Gastrocnemius medialis (tissue), 4 donors: ENCODE data around the gene MLYCD. TPM values are rescaled to one million over a fixed set of nuclear protein-coding genes. Genes with fewer than 3 reads are reported as not detected.
A peak's percentile ranks its signal among the peaks of the same experiment; 100 is the strongest.

Experiments used
- ATAC-seq, 2 donors: fragments of 150-250 bp; one replicate each; pipeline ENCODE4 v1.9.1; 2016
- DNase-seq, 2 donors: peaks; one replicate each; pipeline ENCODE4 v3.0.0-alpha.2; 2019
- H3K27ac ChIP-seq, 4 donors: fragments of 200-600 bp; sonication (generic); 1 replicate in 1 of 4; 2 replicates in 3 of 4; pipeline ENCODE4 v1.5.1; 2016 to 2018; ENCODE audit warnings: mild to moderate bottlenecking in 2 of 4, moderate library complexity in 1 of 4
- H3K27me3 ChIP-seq, 3 donors: fragments of 200-600 bp; sonication (generic) in 2 of 3; 1 replicate in 1 of 3; 2 replicates in 2 of 3; pipeline versions ENCODE4 v1.5.1 to v1.6.0; 2016 to 2019; ENCODE audit warnings: mild to moderate bottlenecking in 1 of 3, moderate library complexity in 1 of 3
- H3K36me3 ChIP-seq, 2 donors: fragments of 200-600 bp; sonication (generic) in 1 of 2; one replicate each; pipeline ENCODE4 v1.5.1; 2017 to 2018
- H3K4me1 ChIP-seq, 2 donors: fragments of 200-600 bp; sonication (generic) in 1 of 2; one replicate each; pipeline ENCODE4 v1.5.1; 2016 to 2017; ENCODE audit warnings: mild to moderate bottlenecking in 2 of 2
- H3K4me3 ChIP-seq, 4 donors: fragments of 200-600 bp; sonication (generic) in 3 of 4; 1 replicate in 1 of 4; 2 replicates in 3 of 4; pipeline ENCODE4 v1.5.1; 2016 to 2019; ENCODE audit warnings: mild to moderate bottlenecking in 2 of 4
- H3K9me3 ChIP-seq, 3 donors: fragments of 200-600 bp; sonication (generic) in 2 of 3; 1 replicate in 1 of 3; 2 replicates in 2 of 3; pipeline ENCODE4 v1.5.1; 2016 to 2019
- CTCF ChIP-seq, 5 experiments: fragments of 450-650 bp in 3 of 5; fragments of 200-600 bp in 2 of 5; sonication (generic) in 2 of 5; IDR thresholded peaks in 4 of 5; conservative IDR thresholded peaks in 1 of 5; 1 replicate in 4 of 5; 2 replicates in 1 of 5; pipeline ENCODE4 v1.5.1; 2016 to 2019; ENCODE audit warnings: antibody characterized with exemption in 5 of 5, mild to moderate bottlenecking in 3 of 5, moderate library complexity in 3 of 5
- POLR2A ChIP-seq, 2 donors: fragments of 450-650 bp; IDR thresholded peaks; one replicate each; pipeline ENCODE4 v1.6.1; 2017; ENCODE audit warnings: antibody characterized with exemption in 2 of 2, mild to moderate bottlenecking in 2 of 2, moderate library complexity in 2 of 2
- in situ Hi-C, 4 donors: fragments of 200-750 bp; cut with MboI; loops; one replicate each; pipeline versions ENCODE4 v1.15.0 to v1.8.0; 2017; ENCODE audit warnings: low sequenced_read_pairs in 4 of 4
- intact Hi-C: fragments of 100-400 bp; cut with DNase I; formaldehyde crosslinking; loops from one replicate; pipeline ENCODE4 v1.15.1; 2023; ENCODE audit warnings: low total_unique reads
- total RNA-seq, 4 donors: library from RNA; depleted of rRNA; stranded (reverse); fragments of >200 nt; gene quantifications; one replicate each; pipeline versions ENCODE4 v1.1.0 to v1.2.3, GENCODE V29; 2016

The MLYCD gene
- total RNA-seq, 4 donors from 2014 or later, result 10.3 to 20.8 (median 18.4) TPM

- in situ Hi-C loops (no loop called here), intact Hi-C loops (loop anchor here (1.0 to 10.0 kb wide), 6 partner anchors 13 to 1265 kb away; partner anchors contain the start of gene OSGIN1)
- TF ChIP-seq POLR2A (IDR thresholded peaks at IDR 0.05), result no peak
- peak in 1 of 5 experiments; percentile 19 for TF ChIP-seq CTCF (IDR thresholded peaks at IDR 0.05 in 4 of 5, conservative IDR thresholded peaks at IDR 0.05 in 1 of 5)
- Histone ChIP-seq H3K27ac (peak overlapping the region; percentile 91 to 97 (median 94)), H3K9me3 (no peaks in the 10 kb centered on the region), H3K27me3 (no peaks in the 10 kb centered on the region), H3K4me1 (peaks cover 44 to 51% of the 10 kb centered on the region in 2 donors), H3K36me3 (no peaks in the 10 kb centered on the region), H3K4me3 (peak overlapping the region; percentile 63 to 88 (median 68))
- DNase-seq (peak in 1 of 2 donors; percentile 48), ATAC-seq (peak; percentile 29 to 38)
These were observed 470 bp downstream of the MLYCD start for GRCh38 chr16:83899272-83899897.

- H3K27ac ChIP-seq, result peak overlapping the region; percentile 91 to 97 (median 94)
- H3K36me3 ChIP-seq, result no peaks in the 10 kb centered on the region
- no peaks in the 10 kb centered on the region for H3K9me3 ChIP-seq
- intact Hi-C loops, result loop anchor here (1.0 to 10.0 kb wide), 6 partner anchors 12 to 1265 kb away; partner anchors contain the start of gene OSGIN1
- DNase-seq (no peak), ATAC-seq (no peak)
- no peak for TF ChIP-seq POLR2A (IDR thresholded peaks at IDR 0.05)
- H3K4me3 ChIP-seq, result peak overlapping the region; percentile 63 to 88 (median 68)
- H3K4me1 ChIP-seq, result peaks cover 50 to 57% of the 10 kb centered on the region in 2 donors
- no peaks in the 10 kb centered on the region for H3K27me3 ChIP-seq
- in situ Hi-C loops, result no loop called here
These were observed 1.1 kb downstream of the MLYCD start for GRCh38 chr16:83899978-83900377.

GRCh38 chr16:83900571-83900970, 1.7 kb downstream of the MLYCD start:
- in situ Hi-C loops, result no loop called here
- Histone ChIP-seq H3K4me3 (peak overlapping the region; percentile 63 to 88 (median 68)), H3K9me3 (no peaks in the 10 kb centered on the region), H3K27me3 (no peaks in the 10 kb centered on the region), H3K4me1 (peaks cover 56 to 63% of the 10 kb centered on the region in 2 donors), H3K36me3 (no peaks in the 10 kb centered on the region), H3K27ac (peak overlapping the region; percentile 91 to 97 (median 94))
- TF ChIP-seq CTCF (IDR thresholded peaks at IDR 0.05 in 4 of 5, conservative IDR thresholded peaks at IDR 0.05 in 1 of 5), result no peak
- no peak for TF ChIP-seq POLR2A (IDR thresholded peaks at IDR 0.05)
- DNase-seq (no peak), ATAC-seq (no peak)
- intact Hi-C loops, result no loop called here

- in situ Hi-C loops, result no loop called here
- intact Hi-C loops, result no loop called here
- no peak for DNase-seq
- H3K4me1 ChIP-seq, result peaks cover 62 to 68% of the 10 kb centered on the region in 2 donors
- no peak for ATAC-seq
- H3K36me3 ChIP-seq, result no peaks in the 10 kb centered on the region
- TF ChIP-seq CTCF (IDR thresholded peaks at IDR 0.05 in 4 of 5, conservative IDR thresholded peaks at IDR 0.05 in 1 of 5), result no peak
- TF ChIP-seq POLR2A (IDR thresholded peaks at IDR 0.05), result no peak
- H3K9me3 ChIP-seq, result no peaks in the 10 kb centered on the region
- H3K4me3 ChIP-seq, result peak overlapping the region; percentile 63 to 88 (median 68)
- peak overlapping the region; percentile 91 to 97 (median 94) for H3K27ac ChIP-seq
- H3K27me3 ChIP-seq, result no peaks in the 10 kb centered on the region
These were observed 2.2 kb downstream of the MLYCD start for GRCh38 chr16:83901101-83901500.

- Histone ChIP-seq H3K4me1 (peaks cover 80 to 84% of the 10 kb centered on the region in 2 donors), H3K27ac (peak overlapping the region; percentile 91 to 97 (median 94)), H3K36me3 (peaks cover 0 to 8% of the 10 kb centered on the region in 2 donors), H3K4me3 (peak overlapping the region; percentile 19 to 36 (median 21)), H3K9me3 (no peaks in the 10 kb centered on the region), H3K27me3 (no peaks in the 10 kb centered on the region)
- in situ Hi-C loops (no loop called here), intact Hi-C loops (no loop called here)
- TF ChIP-seq POLR2A (IDR thresholded peaks at IDR 0.05) (peak; percentile 49 to 62), CTCF (IDR thresholded peaks at IDR 0.05 in 4 of 5, conservative IDR thresholded peaks at IDR 0.05 in 1 of 5) (no peak)
- peak; percentile 93 to 95 for DNase-seq
- ATAC-seq, result peak; percentile 81 to 87
These were observed 4.8 kb downstream of the MLYCD start for GRCh38 chr16:83903751-83904150.
